Stomach (tissue), 4 donors: Measurements from ENCODE around the gene CARD10.

Experiments
- CTCF ChIP-seq, 7 experiments: fragments of 450-650 bp in 4 of 7; fragments of 200-600 bp in 3 of 7; sonication (generic) in 3 of 7; IDR thresholded peaks; one replicate each; pipeline ENCODE4 v1.5.1; 2016 to 2019; ENCODE audit warnings: antibody characterized with exemption in 7 of 7, control low read depth in 2 of 7, mild to moderate bottlenecking in 1 of 7
- EP300 ChIP-seq: sonication (generic); formaldehyde crosslinking; IDR thresholded peaks from one replicate; pipeline ENCODE4 v1.6.1; 2017; ENCODE audit warnings: antibody characterized with exemption
- POLR2A ChIP-seq, 4 donors: fragments of 450-650 bp; IDR thresholded peaks; one replicate each; pipeline ENCODE4 v1.6.1; 2016; ENCODE audit warnings: antibody characterized with exemption in 4 of 4, control low read depth in 2 of 4, mild to moderate bottlenecking in 1 of 4, moderate library complexity in 1 of 4
- POLR2AphosphoS5 ChIP-seq, 3 donors: sonication (generic); formaldehyde crosslinking; IDR thresholded peaks; one replicate each; pipeline ENCODE4 v1.6.1; 2016; ENCODE audit warnings: antibody characterized with exemption in 3 of 3

GRCh38 chr22:37482244-37482643, 37.0 kb downstream of the CARD10 start:
- no peak for TF ChIP-seq CTCF (IDR thresholded peaks at IDR 0.05)
- TF ChIP-seq EP300 = no peak
- TF ChIP-seq POLR2AphosphoS5 (IDR thresholded peaks at IDR 0.05) = no peak
- TF ChIP-seq POLR2A (IDR thresholded peaks at IDR 0.05) = no peak
